ENCODE data around the gene GBGT1.

Gene GBGT1

DNA sequence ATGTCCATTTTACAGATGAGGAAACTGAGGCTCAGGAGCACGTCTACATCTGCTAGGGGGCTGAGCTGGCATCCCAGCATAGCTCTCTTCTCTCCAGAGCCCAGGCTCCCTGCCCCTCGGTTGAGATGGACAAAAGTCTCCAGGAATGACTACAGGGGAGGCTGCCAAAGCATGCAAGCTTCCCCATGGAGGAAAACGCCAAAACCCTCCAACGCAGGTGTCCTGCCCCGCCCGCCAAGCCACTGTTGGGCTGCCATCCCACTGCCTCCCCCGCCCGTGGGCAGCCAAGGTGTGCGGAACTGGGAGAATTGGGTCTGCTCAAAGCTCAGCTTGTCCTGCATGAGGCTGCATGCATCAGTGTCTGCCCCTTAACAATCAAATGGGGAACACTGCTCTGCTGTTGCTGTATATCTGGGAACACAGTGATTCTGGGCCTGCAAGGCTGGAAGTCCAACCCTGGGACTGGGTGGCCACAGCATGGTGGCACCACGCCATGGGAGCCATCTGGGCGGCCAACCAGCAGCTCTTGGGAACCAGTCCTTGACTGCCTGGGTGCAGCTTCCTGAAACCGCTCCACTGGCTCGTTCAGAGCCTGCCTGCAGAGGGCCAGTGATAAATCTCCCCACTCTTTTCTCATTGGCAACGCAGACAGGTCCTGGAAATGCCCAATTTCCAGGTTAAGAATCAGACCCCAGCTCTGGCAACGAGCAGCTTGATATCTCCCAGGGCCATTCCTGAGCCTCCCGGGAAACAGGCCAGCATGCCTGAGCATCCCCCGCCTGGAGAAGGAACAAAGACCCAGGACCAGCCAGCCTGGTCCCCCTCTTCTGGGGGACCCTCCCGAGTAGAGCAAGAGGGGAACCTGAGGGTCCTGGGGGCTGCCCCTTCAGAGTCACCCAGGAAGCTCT is 46.2 kb downstream of the GBGT1 start:
- FAIRE-seq: no peak
- TF ChIP-seq SPI1 (IDR thresholded peaks at IDR 0.05; ENCODE audit: low read depth, low read length) (no peak), POLR2AphosphoS5 (IDR thresholded peaks at IDR 0.05; ENCODE audit: low read depth, low read length) (no peak), POU2F2 (IDR thresholded peaks at IDR 0.05; ENCODE audit: low read depth, low read length) (no peak), POLR2A (IDR thresholded peaks at IDR 0.05; ENCODE audit: low read depth, low read length) (no peak), TAF1 (IDR thresholded peaks at IDR 0.05; ENCODE audit: low read depth, low read length) (no peak), PAX5 (IDR thresholded peaks at IDR 0.05; ENCODE audit: insufficient read depth, low read length, severe bottlenecking) (no peak)
- no peak for DNase-seq (ENCODE audit: insufficient read length, low spot score)

DNA sequence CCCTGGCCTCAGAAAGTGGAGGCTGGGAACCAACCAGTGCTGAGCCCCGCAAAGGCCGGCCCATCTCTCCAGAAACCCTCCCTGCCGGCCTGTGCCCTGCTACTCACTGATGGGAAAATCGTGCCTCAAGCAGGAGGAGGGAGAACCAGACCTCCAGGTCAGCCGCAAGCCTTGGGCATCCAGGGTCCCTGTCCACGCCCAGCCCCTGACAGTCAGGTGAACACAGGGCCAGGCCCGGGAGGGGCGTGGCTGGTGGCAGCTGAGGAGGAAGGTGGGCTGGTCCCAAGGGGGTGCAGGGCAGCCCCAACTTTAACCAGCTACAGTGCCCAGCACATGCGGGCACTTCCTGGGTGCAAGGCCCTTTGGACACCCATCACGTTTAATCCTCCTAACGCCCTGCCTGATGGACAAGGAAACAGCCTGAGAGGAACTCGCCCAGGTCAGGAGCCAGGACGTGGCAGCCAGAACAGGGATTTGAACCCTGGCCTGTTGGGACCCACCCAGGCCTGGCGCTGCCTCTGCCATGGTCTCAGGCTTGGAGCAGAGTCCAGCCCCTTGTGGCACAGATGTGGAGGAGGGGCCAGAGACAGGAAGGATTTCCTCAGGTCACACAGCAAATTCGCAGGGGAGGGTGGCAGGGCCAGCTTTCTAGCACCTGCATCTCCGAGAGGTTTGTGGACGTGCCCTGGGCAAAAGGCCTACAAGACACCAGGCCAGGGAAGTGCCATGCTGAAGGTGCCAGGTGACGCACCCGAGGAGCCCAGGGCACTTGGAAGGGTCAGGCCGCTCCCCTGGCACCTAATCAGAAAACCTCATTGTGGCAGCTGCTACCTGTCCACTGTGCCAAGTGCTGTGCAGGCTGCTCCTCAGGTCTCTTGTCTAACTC is 47.1 kb downstream of the GBGT1 start:
- TF ChIP-seq PAX5 (IDR thresholded peaks at IDR 0.05; ENCODE audit: insufficient read depth, low read length, severe bottlenecking) (no peak), TAF1 (IDR thresholded peaks at IDR 0.05; ENCODE audit: low read depth, low read length) (no peak), POU2F2 (IDR thresholded peaks at IDR 0.05; ENCODE audit: low read depth, low read length) (no peak), SPI1 (IDR thresholded peaks at IDR 0.05; ENCODE audit: low read depth, low read length) (no peak), POLR2A (IDR thresholded peaks at IDR 0.05; ENCODE audit: low read depth, low read length) (no peak), POLR2AphosphoS5 (IDR thresholded peaks at IDR 0.05; ENCODE audit: low read depth, low read length) (no peak)
- DNase-seq (ENCODE audit: insufficient read length, low spot score) (no peak), FAIRE-seq (peak; percentile 31)

DNA sequence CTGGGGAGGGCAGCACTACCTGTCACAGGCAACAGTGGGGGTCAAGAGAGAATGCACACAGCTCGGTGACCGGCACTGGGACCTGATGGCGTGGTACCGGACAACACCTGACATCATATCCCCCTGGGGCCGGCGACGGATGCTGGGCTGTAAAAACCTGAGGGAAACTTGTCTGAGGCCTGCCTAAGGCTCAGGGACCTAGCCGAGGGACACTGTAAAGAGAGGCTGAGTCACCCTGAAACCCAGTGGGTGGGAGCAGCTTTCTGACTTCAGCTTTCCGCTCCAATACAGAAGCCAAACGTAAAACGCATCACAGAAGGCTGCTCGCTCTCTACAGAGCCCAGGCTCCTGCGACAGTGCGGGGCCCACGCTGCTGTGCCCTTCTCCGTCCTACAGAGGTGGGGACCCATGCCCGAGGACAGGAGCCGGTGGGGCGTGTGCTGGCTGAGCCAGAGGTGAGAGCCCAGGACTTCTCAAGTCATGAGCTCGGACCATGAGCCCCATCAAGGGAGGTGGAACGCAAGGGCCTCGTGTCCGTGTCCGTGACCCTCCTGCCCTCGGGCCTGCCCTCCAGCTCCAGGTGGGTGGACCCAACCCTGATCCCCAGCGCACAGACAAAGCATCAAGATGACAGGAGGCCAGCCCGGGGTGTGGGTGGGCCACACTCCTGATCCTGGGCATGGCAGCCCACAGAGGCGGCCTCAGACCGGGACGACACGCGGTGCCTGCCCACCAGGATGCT is 47.9 kb downstream of the GBGT1 start:
- FAIRE-seq: peak; percentile 95
- peak; percentile 94 for DNase-seq (ENCODE audit: insufficient read length, low spot score)

DNA sequence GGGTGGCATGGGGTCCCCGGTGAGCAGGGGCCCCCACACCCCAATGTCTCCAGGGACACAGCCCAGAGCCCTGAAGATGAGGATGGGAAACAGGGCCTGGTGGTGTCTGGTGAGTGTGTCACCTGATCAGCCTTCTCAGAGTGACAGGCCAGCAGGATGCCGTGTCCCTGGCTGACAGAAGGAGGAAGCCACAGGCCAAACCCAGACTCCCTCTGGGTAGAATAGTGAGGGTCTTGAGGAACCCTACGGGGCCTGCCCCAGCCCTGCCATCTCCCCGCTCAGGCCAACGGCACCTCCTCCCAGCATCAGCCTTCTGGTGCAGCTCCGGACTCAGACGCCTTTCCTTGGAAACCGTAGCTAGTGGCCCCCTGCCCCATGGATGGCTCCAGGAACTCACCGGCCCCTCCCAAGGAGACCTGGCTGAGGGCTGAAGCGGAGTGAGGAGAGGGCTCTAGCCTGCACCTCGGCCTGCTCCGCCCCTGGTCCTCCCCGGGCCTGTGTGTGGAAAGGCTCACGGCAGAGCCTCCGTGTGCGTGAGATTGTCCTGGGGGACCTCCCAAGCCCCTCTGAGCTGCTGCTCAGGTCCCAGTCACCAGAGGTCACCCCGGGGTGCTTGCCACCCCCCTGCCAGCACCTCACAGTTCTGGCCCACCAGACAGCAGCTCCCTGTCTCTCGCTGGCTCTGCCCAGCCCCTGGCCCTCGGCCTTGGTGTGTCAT is 48.7 kb downstream of the GBGT1 start:
- DNase-seq (ENCODE audit: insufficient read length, low spot score) (no peak), FAIRE-seq (peak; percentile 58)
- TF ChIP-seq POU2F2 (IDR thresholded peaks at IDR 0.05; ENCODE audit: low read depth, low read length) (no peak), SPI1 (IDR thresholded peaks at IDR 0.05; ENCODE audit: low read depth, low read length) (no peak), PAX5 (IDR thresholded peaks at IDR 0.05; ENCODE audit: insufficient read depth, low read length, severe bottlenecking) (no peak), TAF1 (IDR thresholded peaks at IDR 0.05; ENCODE audit: low read depth, low read length) (no peak), POLR2AphosphoS5 (IDR thresholded peaks at IDR 0.05; ENCODE audit: low read depth, low read length) (no peak), POLR2A (IDR thresholded peaks at IDR 0.05; ENCODE audit: low read depth, low read length) (no peak)

More for the DNA sequence above, 47.9 kb downstream of the GBGT1 start:
- peak; percentile 81 for TF ChIP-seq POLR2AphosphoS5 (IDR thresholded peaks at IDR 0.05; ENCODE audit: low read depth, low read length)
- no peak for TF ChIP-seq SPI1 (IDR thresholded peaks at IDR 0.05; ENCODE audit: low read depth, low read length)
- no peak for TF ChIP-seq PAX5 (IDR thresholded peaks at IDR 0.05; ENCODE audit: insufficient read depth, low read length, severe bottlenecking)
- TF ChIP-seq POU2F2 (IDR thresholded peaks at IDR 0.05; ENCODE audit: low read depth, low read length): no peak; the same call in 1 of the 2 replicates
- TF ChIP-seq POLR2A (IDR thresholded peaks at IDR 0.05; ENCODE audit: low read depth, low read length): peak; percentile 78
- peak; percentile 77; the same call in 1 of the 2 replicates for TF ChIP-seq TAF1 (IDR thresholded peaks at IDR 0.05; ENCODE audit: low read depth, low read length)

DNA sequence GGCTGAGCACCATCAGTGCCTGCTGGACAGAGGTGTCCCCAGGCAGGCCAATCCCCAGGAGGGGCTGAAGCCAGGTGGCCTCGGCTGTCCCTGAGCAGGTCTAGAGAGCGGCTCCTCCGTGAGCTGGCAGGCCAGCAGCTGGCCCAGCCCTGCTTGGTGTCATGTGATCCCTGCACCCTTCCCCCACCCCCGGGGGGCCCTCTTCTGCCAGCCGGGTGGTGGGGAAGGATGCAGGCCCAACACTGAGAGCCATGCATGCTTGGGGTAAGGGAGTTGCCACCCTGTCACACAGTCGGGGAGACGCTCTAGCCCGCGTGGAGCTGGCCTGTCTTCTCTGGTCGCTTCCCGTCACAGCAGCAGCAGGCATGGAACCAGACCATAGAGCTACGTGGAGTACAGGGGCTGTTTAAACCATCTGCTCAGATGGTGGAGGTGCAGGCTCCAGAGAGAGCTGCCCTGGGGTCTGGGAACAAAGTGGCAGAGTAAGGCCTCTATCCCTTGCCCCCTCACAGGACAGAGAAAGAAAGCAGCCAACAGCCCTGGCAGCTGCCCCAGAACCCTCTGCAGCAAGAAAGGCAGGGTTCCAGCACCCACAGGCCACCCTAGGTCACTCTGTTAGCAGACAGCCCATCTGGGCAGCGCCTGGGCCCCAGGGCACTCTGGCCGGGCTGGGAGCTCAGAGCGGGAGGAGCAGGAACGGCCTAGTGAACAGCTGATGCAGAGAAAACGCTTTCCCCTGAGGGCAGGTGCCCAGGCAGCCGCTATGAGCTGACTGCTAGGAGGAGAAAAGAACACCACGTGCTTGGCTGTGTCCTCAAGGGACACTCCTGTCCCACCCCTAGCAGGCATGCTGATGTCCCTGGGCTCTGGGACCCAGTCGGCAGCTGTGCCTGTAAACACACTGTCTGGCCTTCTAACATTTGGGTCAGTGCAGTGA is 49.5 kb downstream of the GBGT1 start:
- DNase-seq (ENCODE audit: insufficient read length, low spot score) (no peak), FAIRE-seq (peak; percentile 16)
- TF ChIP-seq SPI1 (IDR thresholded peaks at IDR 0.05; ENCODE audit: low read depth, low read length): no peak
- TF ChIP-seq TAF1 (IDR thresholded peaks at IDR 0.05; ENCODE audit: low read depth, low read length): no peak
- no peak for TF ChIP-seq POU2F2 (IDR thresholded peaks at IDR 0.05; ENCODE audit: low read depth, low read length)

DNA sequence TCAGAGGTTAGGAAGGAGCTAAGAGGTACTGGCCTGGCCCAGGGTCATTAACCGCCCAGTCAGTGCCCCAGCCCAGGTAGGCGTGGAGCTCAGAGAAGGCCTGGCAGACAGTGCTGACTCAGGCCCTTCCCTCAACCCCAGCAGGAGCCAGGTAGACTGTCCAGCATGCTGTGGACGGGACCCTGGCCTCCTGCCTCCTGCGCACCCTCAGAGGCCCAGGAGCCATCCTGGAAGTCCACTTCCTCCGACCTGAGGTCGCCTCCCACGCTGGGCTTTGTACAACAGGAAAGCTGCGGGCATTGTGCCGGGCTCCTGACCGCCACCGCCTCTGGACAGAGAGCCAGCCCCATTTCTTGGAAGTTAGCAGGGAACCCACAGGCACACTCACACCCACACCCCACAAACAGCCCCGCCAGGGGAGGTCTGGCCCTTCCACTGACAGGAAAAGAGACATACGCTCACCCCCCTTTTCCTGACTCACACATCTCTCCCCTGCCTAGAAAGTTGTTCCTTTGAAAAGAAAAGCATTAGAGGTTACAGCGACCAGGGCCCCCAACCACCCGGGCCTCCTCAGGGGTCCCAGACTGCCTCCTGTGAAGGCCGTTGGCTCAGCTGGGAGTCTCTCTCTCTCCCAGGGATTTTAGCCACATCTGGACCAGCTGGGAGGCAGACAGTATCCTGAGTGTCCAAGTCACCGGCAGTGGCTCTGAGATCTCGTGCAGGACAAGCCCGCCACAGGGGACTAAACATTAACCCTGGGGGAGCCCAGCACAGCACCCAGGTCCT is 50.4 kb downstream of the GBGT1 start:
- no peak for FAIRE-seq
- TF ChIP-seq POLR2A (IDR thresholded peaks at IDR 0.05; ENCODE audit: low read depth, low read length) (no peak), POU2F2 (IDR thresholded peaks at IDR 0.05; ENCODE audit: low read depth, low read length) (no peak), TAF1 (IDR thresholded peaks at IDR 0.05; ENCODE audit: low read depth, low read length) (no peak), PAX5 (IDR thresholded peaks at IDR 0.05; ENCODE audit: insufficient read depth, low read length, severe bottlenecking) (no peak), POLR2AphosphoS5 (IDR thresholded peaks at IDR 0.05; ENCODE audit: low read depth, low read length) (no peak), SPI1 (IDR thresholded peaks at IDR 0.05; ENCODE audit: low read depth, low read length) (no peak)
- no peak for DNase-seq (ENCODE audit: insufficient read length, low spot score)

DNA sequence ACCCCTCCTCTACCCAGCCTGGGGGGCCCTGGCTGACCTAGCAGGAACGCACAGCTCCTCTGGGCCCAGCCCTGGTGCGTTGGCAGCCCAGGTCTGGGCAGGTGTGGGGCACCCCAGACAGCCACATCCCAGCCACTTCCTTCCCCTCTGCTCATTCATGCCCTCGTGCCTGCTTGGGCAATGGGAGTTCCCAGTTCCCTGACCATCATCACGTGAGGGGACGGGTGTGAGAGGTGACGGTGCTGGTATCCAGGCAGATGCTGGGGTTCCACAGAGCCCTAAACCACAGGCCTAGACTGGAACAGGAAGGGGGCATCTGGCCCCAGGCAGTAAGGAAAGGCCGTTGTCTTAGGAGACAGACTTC is 51.1 kb downstream of the GBGT1 start:
- DNase-seq (ENCODE audit: insufficient read length, low spot score) (no peak), FAIRE-seq (peak; percentile 82)
- no peak for TF ChIP-seq POLR2AphosphoS5 (IDR thresholded peaks at IDR 0.05; ENCODE audit: low read depth, low read length)
- no peak for TF ChIP-seq POLR2A (IDR thresholded peaks at IDR 0.05; ENCODE audit: low read depth, low read length)
- no peak for TF ChIP-seq TAF1 (IDR thresholded peaks at IDR 0.05; ENCODE audit: low read depth, low read length)
- no peak for TF ChIP-seq POU2F2 (IDR thresholded peaks at IDR 0.05; ENCODE audit: low read depth, low read length)
- no peak for TF ChIP-seq SPI1 (IDR thresholded peaks at IDR 0.05; ENCODE audit: low read depth, low read length)
- TF ChIP-seq PAX5 (IDR thresholded peaks at IDR 0.05; ENCODE audit: insufficient read depth, low read length, severe bottlenecking): no peak

All from GM12891 (cell line).